Vagina (tissue), 2 donors: ENCODE results near the gene NABP1. TPM values are rescaled to one million over a fixed set of nuclear protein-coding genes. Genes with fewer than 3 reads are reported as not detected.

Experiments
- DNase-seq, 2 donors: peaks; one replicate each; pipeline ENCODE4 v3.0.0-alpha.2; 2017; ENCODE audit errors: extremely low spot score in 2 of 2
- H3K27ac ChIP-seq: fragments of 200-600 bp; sonication (generic); one replicate; pipeline ENCODE4 v1.5.1; 2019
- H3K27me3 ChIP-seq: fragments of 200-600 bp; sonication (generic); one replicate; pipeline ENCODE4 v1.5.1; 2019
- H3K36me3 ChIP-seq, 2 donors: fragments of 200-600 bp; sonication (generic); one replicate each; pipeline ENCODE4 v1.5.1; 2017 to 2019
- H3K4me1 ChIP-seq: fragments of 200-600 bp; sonication (generic); one replicate; pipeline ENCODE4 v1.5.1; 2019
- H3K4me3 ChIP-seq, 2 donors: fragments of 200-600 bp; sonication (generic); 1 replicate in 1 of 2; 2 replicates in 1 of 2; pipeline ENCODE4 v1.5.1; 2016 to 2019
- H3K9me3 ChIP-seq: fragments of 200-600 bp; sonication (generic); one replicate; pipeline ENCODE4 v1.5.1; 2019
- POLR2A ChIP-seq, 2 donors: fragments of 450-650 bp; IDR thresholded peaks; one replicate each; pipeline ENCODE4 v1.6.1; 2017; ENCODE audit warnings: antibody characterized with exemption in 2 of 2, mild to moderate bottlenecking in 2 of 2, moderate library complexity in 2 of 2
- POLR2AphosphoS5 ChIP-seq, 2 donors: sonication (generic); formaldehyde crosslinking; IDR thresholded peaks; one replicate each; pipeline ENCODE4 v1.9.0; 2017; ENCODE audit warnings: antibody characterized with exemption in 2 of 2, mild to moderate bottlenecking in 2 of 2, low read depth in 1 of 2; ENCODE audit not compliant: insufficient read depth in 1 of 2
- intact Hi-C: fragments of 100-400 bp; cut with DNase I; formaldehyde crosslinking; loops from one replicate; pipeline ENCODE4 v1.15.1; 2023
- total RNA-seq: library from RNA; depleted of rRNA; stranded (reverse); fragments of >200 nt; gene quantifications from one replicate; pipeline ENCODE4 v1.2.3, GENCODE V29; 2016
- TF ChIP-seq, protein P1 (sequence below), 3 experiments: fragments of 450-650 bp in 2 of 3; fragments of 200-600 bp in 1 of 3; sonication (generic) in 1 of 3; IDR thresholded peaks; one replicate each; pipeline ENCODE4 v1.5.1; 2017 to 2019; ENCODE audit warnings: antibody characterized with exemption in 3 of 3, mild to moderate bottlenecking in 2 of 3, moderate library complexity in 2 of 3

The NABP1 gene
- total RNA-seq, 1 donor from 2014 or later = 35.1 TPM

DNA sequence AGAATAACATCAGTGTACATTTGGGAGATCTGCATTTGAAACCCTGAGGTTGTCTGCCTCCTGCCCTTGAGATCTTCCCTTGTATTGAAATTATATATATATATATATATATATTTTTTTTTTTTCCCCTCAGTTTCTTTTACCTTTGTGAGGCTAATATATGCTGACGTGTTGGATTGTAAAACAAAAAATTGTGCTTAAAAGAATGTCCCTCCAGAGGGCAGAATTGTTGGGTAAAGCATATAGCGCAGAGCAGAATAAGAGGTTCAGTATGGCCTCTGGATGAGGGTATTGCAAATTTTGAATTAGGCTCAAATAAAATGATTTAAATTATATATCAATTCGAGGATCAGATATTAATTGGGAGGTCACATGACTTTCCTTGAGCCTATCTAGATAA, 12.4 kb downstream of the NABP1 start:
- Histone ChIP-seq H3K27me3 (no peaks in the 10 kb centered on the region), H3K4me3 (no peak overlapping the region), H3K36me3 (peaks cover 0 to 7% of the 10 kb centered on the region in 2 donors), H3K27ac (no peak overlapping the region), H3K4me1 (no peaks in the 10 kb centered on the region), H3K9me3 (no peaks in the 10 kb centered on the region)
- intact Hi-C loops = no loop called here
- TF ChIP-seq, protein P1, sequence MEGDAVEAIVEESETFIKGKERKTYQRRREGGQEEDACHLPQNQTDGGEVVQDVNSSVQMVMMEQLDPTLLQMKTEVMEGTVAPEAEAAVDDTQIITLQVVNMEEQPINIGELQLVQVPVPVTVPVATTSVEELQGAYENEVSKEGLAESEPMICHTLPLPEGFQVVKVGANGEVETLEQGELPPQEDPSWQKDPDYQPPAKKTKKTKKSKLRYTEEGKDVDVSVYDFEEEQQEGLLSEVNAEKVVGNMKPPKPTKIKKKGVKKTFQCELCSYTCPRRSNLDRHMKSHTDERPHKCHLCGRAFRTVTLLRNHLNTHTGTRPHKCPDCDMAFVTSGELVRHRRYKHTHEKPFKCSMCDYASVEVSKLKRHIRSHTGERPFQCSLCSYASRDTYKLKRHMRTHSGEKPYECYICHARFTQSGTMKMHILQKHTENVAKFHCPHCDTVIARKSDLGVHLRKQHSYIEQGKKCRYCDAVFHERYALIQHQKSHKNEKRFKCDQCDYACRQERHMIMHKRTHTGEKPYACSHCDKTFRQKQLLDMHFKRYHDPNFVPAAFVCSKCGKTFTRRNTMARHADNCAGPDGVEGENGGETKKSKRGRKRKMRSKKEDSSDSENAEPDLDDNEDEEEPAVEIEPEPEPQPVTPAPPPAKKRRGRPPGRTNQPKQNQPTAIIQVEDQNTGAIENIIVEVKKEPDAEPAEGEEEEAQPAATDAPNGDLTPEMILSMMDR (IDR thresholded peaks at IDR 0.05) = no peak
- no peak for TF ChIP-seq POLR2A (IDR thresholded peaks at IDR 0.05)
- no peak for TF ChIP-seq POLR2AphosphoS5 (IDR thresholded peaks at IDR 0.05; ENCODE audit: insufficient read depth in 1 of 2, low read depth in 1 of 2)
- DNase-seq = no peak

DNA sequence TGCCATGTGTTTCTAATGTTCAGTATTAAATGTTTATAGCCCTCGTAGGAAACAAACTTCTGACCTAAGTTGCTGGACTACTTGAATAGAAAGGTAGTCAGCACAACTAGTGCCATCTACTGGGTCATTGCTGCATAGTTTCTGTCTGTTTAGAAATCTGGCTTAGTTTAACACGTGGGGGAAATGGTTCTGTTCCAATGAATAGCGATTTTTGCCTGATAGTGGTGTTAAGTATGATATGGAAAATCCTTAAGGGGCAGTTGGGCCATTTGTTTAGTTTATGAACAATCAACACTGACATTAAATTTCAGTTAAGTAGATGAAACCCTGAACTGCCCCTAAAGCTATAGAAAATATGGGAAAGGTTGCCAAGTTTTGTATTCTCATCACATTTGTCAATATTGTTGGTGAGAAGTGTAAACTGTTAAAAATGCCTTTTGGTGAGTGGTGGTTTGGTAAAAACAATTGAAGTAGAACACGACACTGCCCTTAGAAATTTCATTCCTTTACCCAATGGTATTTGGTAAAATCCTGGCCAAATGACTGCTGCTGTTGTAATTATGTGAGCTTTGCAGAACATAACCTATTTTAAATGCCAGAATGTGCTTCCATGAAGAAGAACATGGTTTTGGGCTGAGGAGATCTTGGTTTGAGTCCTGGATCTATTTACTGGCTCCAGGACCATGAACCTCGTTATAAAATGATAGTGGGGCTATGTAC, 13.2 kb downstream of the NABP1 start:
- H3K36me3 ChIP-seq = no peaks in the 10 kb centered on the region

DNA sequence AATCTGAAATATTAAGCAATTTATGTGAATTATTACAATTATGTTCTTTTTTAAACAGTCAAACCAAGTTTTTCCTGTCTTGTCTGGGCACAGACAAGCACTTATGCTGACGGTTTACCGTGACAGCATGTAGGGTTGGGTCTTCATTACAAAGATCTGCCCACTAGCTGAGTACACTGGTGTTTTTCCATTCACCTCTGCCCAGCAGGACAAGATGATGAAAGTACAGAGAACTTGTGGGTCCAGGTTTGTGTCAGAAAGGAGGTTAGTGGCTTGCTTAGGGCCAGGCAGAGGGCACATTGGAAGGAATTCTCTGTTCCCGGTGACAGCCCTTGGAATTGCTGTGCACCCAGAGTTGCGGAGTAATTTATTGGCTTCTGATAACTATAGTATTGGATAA, 14.0 kb downstream of the NABP1 start:
- Histone ChIP-seq H3K27me3 (no peaks in the 10 kb centered on the region), H3K4me3 (no peak overlapping the region), H3K4me1 (no peaks in the 10 kb centered on the region), H3K27ac (no peak overlapping the region), H3K36me3 (no peaks in the 10 kb centered on the region), H3K9me3 (no peaks in the 10 kb centered on the region)
- intact Hi-C loops = no loop called here
- DNase-seq = no peak
- TF ChIP-seq POLR2A (IDR thresholded peaks at IDR 0.05) (no peak), POLR2AphosphoS5 (IDR thresholded peaks at IDR 0.05; ENCODE audit: insufficient read depth in 1 of 2, low read depth in 1 of 2) (no peak)
- TF ChIP-seq, protein P1 (IDR thresholded peaks at IDR 0.05) = no peak

More for the DNA sequence above, 13.2 kb downstream of the NABP1 start:
- H3K27ac ChIP-seq = no peak overlapping the region
- H3K4me1 ChIP-seq = no peaks in the 10 kb centered on the region
- H3K4me3 ChIP-seq = no peak overlapping the region
- TF ChIP-seq, protein P1 (IDR thresholded peaks at IDR 0.05) = peak; percentile 41 to 75 (median 74)
- peak in 1 of 2 donors; percentile 63 for TF ChIP-seq POLR2AphosphoS5 (IDR thresholded peaks at IDR 0.05; ENCODE audit: insufficient read depth in 1 of 2, low read depth in 1 of 2)
- TF ChIP-seq POLR2A (IDR thresholded peaks at IDR 0.05) = no peak
- no peaks in the 10 kb centered on the region for H3K27me3 ChIP-seq
- no peak for DNase-seq
- intact Hi-C loops = no loop called here
- no peaks in the 10 kb centered on the region for H3K9me3 ChIP-seq

DNA sequence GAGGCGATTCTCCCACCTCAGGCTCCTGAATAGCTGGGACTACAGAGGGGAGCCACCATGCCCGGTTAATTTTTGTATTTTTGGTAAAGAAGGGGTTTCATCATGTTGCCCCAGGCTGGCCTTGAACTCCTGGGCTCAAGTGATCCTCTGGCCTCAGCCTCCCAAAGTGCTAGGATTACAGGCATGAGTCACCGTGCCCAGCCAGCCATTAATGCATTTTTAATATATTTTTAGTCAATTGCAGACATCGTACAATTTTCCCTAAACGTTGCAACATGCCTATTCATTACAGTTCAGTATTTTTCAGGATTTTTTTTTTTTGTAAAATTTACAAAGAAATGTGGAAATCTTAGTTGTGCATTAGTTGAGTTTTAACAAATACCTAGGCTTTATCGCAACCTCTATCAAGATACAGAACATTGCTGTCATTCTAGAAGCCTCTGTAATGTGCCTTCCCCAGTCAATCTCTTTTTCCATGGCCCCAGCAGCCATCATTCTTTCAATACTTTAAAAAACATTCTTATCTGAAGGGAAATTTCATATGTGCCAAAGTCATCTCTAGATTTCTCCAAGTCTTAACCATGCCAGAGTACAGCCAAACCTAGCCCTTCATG, 14.7 kb downstream of the NABP1 start:
- Histone ChIP-seq H3K27ac (no peak overlapping the region), H3K4me1 (no peaks in the 10 kb centered on the region), H3K4me3 (no peak overlapping the region), H3K9me3 (no peaks in the 10 kb centered on the region), H3K36me3 (no peaks in the 10 kb centered on the region), H3K27me3 (no peaks in the 10 kb centered on the region)
- TF ChIP-seq POLR2A (IDR thresholded peaks at IDR 0.05) (no peak), POLR2AphosphoS5 (IDR thresholded peaks at IDR 0.05; ENCODE audit: insufficient read depth in 1 of 2, low read depth in 1 of 2) (no peak)
- TF ChIP-seq, protein P1 (IDR thresholded peaks at IDR 0.05) = no peak
- no peak for DNase-seq
- intact Hi-C loops = no loop called here

DNA sequence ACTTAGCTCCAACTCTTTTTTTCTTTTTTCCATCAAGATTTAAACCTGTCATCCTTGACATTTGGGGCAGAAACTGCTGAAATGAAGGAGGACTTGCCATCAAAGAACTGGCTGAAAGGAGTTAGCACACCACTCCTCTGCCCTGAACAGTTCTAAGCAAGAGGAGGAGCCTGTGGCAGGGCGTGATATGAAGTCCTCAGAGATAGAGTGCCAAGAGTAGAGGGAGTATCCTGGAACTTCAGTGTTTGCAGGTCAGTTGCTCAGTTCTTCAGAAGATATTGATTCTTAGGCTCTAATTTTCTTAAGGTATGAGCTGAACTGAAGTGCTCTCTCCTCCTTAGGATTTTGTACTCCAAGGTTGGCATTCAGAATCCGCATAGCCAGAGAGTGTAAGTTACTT, 15.2 kb downstream of the NABP1 start:
- no peak for DNase-seq
- intact Hi-C loops = no loop called here
- H3K27ac ChIP-seq = no peak overlapping the region

More for the DNA sequence above, 15.2 kb downstream of the NABP1 start:
- H3K4me1 ChIP-seq = no peaks in the 10 kb centered on the region
- no peaks in the 10 kb centered on the region for H3K27me3 ChIP-seq
- H3K4me3 ChIP-seq = no peak overlapping the region
- H3K9me3 ChIP-seq = no peaks in the 10 kb centered on the region
- H3K36me3 ChIP-seq = no peaks in the 10 kb centered on the region
- TF ChIP-seq POLR2AphosphoS5 (IDR thresholded peaks at IDR 0.05; ENCODE audit: insufficient read depth in 1 of 2, low read depth in 1 of 2) (no peak), POLR2A (IDR thresholded peaks at IDR 0.05) (no peak)
- TF ChIP-seq, protein P1 (IDR thresholded peaks at IDR 0.05) = no peak
